ENCODE results near the gene SUSD1. TPM values are rescaled to one million over a fixed set of nuclear protein-coding genes. Genes with fewer than 3 reads are reported as not detected.

The SUSD1 gene
- total RNA-seq, 1 experiment from 2014 or later, result 8.1 TPM

DNA sequence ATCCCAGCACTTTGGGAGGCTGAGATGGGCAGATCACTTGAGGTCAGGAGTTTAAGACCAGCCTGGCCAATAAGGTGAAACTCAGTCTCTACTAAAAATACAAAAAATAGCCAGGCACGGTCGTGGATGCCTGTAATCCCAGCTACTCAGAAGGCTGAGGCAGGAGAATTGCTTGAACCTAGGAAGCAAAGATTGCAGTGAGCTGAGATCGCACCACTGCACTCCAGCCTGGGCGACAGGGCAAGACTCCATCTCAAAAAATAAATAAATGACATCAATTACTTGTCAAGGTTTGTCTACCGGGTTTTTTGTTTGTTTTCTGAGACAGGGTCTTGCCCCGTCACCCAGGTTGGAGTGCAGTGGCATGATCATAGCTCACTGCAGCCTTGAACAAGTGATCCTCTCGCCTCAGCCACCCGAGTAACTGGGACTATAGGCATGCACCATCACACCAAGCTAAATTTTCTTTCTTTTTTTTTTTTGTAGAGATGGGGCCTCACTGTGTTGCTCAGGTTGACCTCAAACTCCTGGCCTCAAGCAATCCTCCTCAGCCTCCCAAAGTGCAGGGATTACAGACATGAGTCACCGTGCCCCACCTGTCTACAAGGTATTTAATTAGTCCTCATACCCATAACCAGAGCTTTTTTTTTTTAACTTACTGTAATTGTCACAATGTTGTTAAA, 64.9 kb downstream of the SUSD1 start:
- Mint-ChIP-seq H3K27ac (peak overlapping the region; percentile 23 to 67 (median 28); a peak in 3 of 7 replicates), H3K4me3 (no peak overlapping the region), H3K9me3 (no peaks in the 10 kb centered on the region), H3K4me1 (peaks cover 5 to 21% of the 10 kb centered on the region in 2 experiments), H3K27me3 (ENCODE audit: low read depth) (no peaks in the 10 kb centered on the region), H3K36me3 (ENCODE audit: insufficient read depth in 1 of 3, low read depth in 3 of 3) (peaks cover 0 to 10% (median 0%) of the 10 kb centered on the region in 3 experiments; a peak in 2 of 7 replicates)
- Histone ChIP-seq H2BK15ac (ENCODE audit: low read depth, low read length) (no peak overlapping the region), H4K8ac (replicated peaks; ENCODE audit: insufficient read length, low read depth, low read length) (no peak overlapping the region), H2BK5ac (ENCODE audit: insufficient read length, low read length) (no peak overlapping the region), H3K56ac (ENCODE audit: insufficient read length, low read depth, low read length) (no peak overlapping the region), H4K91ac (ENCODE audit: insufficient read length, low read depth, low read length) (no peak overlapping the region), H3K9me3 (ENCODE audit: control insufficient read depth, low read depth, low read length) (no peaks in the 10 kb centered on the region), H4K5ac (ENCODE audit: insufficient read length, low read depth, low read length) (no peak overlapping the region), H3K23me2 (ENCODE audit: insufficient read length, low read depth, low read length, poor library complexity, severe bottlenecking) (no peaks in the 10 kb centered on the region), H2AFZ (ENCODE audit: low read length) (no peak overlapping the region), H3K4me1 (ENCODE audit: insufficient read depth, low read length) (no peaks in the 10 kb centered on the region), H2BK12ac (ENCODE audit: insufficient read length, low read depth, low read length) (no peak overlapping the region), H3K79me1 (ENCODE audit: insufficient read depth, low read depth, low read length, poor library complexity, severe bottlenecking) (no peaks in the 10 kb centered on the region), H2BK20ac (ENCODE audit: low read depth, low read length, poor library complexity, severe bottlenecking) (no peak overlapping the region), H3K27ac (ENCODE audit: insufficient read length, low read depth, low read length) (no peak overlapping the region), H3K79me2 (ENCODE audit: insufficient read depth, low read length) (no peaks in the 10 kb centered on the region), H3T11ph (ENCODE audit: low read length) (no peak overlapping the region), H3K4ac (ENCODE audit: low read depth, low read length) (no peak overlapping the region), H3K4me2 (ENCODE audit: insufficient read depth, insufficient read length, low read length) (no peak overlapping the region), H3K23ac (ENCODE audit: insufficient read length, low read depth, low read length) (no peak overlapping the region), H3K14ac (ENCODE audit: insufficient read depth, low read length) (no peak overlapping the region), H4K20me1 (ENCODE audit: control insufficient read depth, insufficient read depth, insufficient read length) (no peaks in the 10 kb centered on the region), H3K18ac (ENCODE audit: insufficient read length, low read depth, low read length) (no peak overlapping the region), H2BK120ac (ENCODE audit: low read depth, low read length, poor library complexity, severe bottlenecking) (no peak overlapping the region), H2AK5ac (ENCODE audit: insufficient read length, low read length) (no peak overlapping the region), H3K27me3 (ENCODE audit: insufficient read depth, low read length) (no peaks in the 10 kb centered on the region), H3K9ac (ENCODE audit: extremely low read depth, insufficient read length, low read length) (no peak overlapping the region)
- WGBS (ENCODE audit: extremely low coverage, insufficient read length, low lambda C conversion rate), result no CpG with 5 or more reads among the region's 9 CpGs
- no peak for TF ChIP-seq CTCF (conservative IDR thresholded peaks at IDR 0.05)
- DNase-seq, result no peak
